GM12891 (cell line): ENCODE data around the gene HCST.
"Not testable (repeated sequence)": the region's sequence is repeated elsewhere in the genome, so short reads cannot be mapped to it uniquely, and the experiment has no call there.

ENCODE experiments used
- DNase-seq: peaks from one replicate; pipeline ENCODE4 v3.0.0; 2011; ENCODE audit warnings: low spot score; ENCODE audit not compliant: insufficient read length
- FAIRE-seq: peaks from 2 replicates; lab custom pipeline; 2011; peaks lifted over from hg19 to GRCh38; lab: Jason Lieb, UNC
- PAX5 ChIP-seq: IDR thresholded peaks from 2 replicates; pipeline ENCODE4 v1.6.1; 2011; ENCODE audit warnings: low read length, moderate library complexity, mild to moderate bottlenecking; ENCODE audit not compliant: insufficient read depth, severe bottlenecking
- POLR2A ChIP-seq: IDR thresholded peaks from 2 replicates; pipeline ENCODE4 v1.6.1; 2011; ENCODE audit warnings: low read depth, low read length, control low read depth
- POLR2AphosphoS5 ChIP-seq: IDR thresholded peaks from 2 replicates; pipeline ENCODE4 v1.6.1; 2011; ENCODE audit warnings: low read depth, low read length, control low read depth
- POU2F2 ChIP-seq: IDR thresholded peaks from 2 replicates; pipeline ENCODE4 v1.6.1; 2011; ENCODE audit warnings: low read depth, mild to moderate bottlenecking, control low read depth, low read length, moderate library complexity
- SPI1 ChIP-seq: IDR thresholded peaks from 2 replicates; pipeline ENCODE4 v1.6.1; 2011; ENCODE audit warnings: low read depth, low read length, control low read depth
- TAF1 ChIP-seq: IDR thresholded peaks from 2 replicates; pipeline ENCODE4 v1.6.1; 2011; ENCODE audit warnings: low read depth, low read length, control low read depth

The HCST gene

GRCh38 chr19:35890113-35890650 lies 12.1 kb upstream of the HCST start:
- FAIRE-seq (no peak), DNase-seq (no peak)
- TF ChIP-seq PAX5 (no peak), POLR2AphosphoS5 (peak; percentile 64), POLR2A (peak; percentile 22; the same call in 1 of the 2 replicates)

GRCh38 chr19:35891819-35892218 lies 10.5 kb upstream of the HCST start:
- FAIRE-seq, DNase-seq: not testable (repeated sequence)
- TF ChIP-seq POLR2A (0 out of 2 replicates have a peak, but pooled peaks have one; percentile 9), POLR2AphosphoS5 (peak; percentile 55; the same call in 1 of the 2 replicates)

- DNase-seq (no peak), FAIRE-seq (no peak)
- TF ChIP-seq SPI1 (no peak), POU2F2 (no peak), PAX5 (no peak), POLR2AphosphoS5 (no peak; the same call in 1 of the 2 replicates), POLR2A (no peak), TAF1 (no peak)
These were observed 8.0 kb upstream of the HCST start for GRCh38 chr19:35894342-35894741.

GRCh38 chr19:35895911-35896642 lies 6.3 kb upstream of the HCST start:
- no peak for DNase-seq
- FAIRE-seq, result no peak
- no peak for TF ChIP-seq TAF1
- TF ChIP-seq PAX5, result no peak
- no peak for TF ChIP-seq POU2F2
- TF ChIP-seq POLR2A, result no peak
- TF ChIP-seq POLR2AphosphoS5, result no peak
- TF ChIP-seq SPI1, result no peak

GRCh38 chr19:35896643-35897040 lies 5.7 kb upstream of the HCST start:
- TF ChIP-seq SPI1 (no peak), POU2F2 (no peak), POLR2AphosphoS5 (no peak), TAF1 (no peak)
- DNase-seq, result no peak
- FAIRE-seq, result no peak

- TF ChIP-seq POU2F2 (no peak), POLR2AphosphoS5 (no peak), PAX5 (no peak), SPI1 (no peak), POLR2A (no peak), TAF1 (no peak)
- FAIRE-seq (no peak), DNase-seq (no peak)
These were observed 4.5 kb upstream of the HCST start for GRCh38 chr19:35897706-35898451.

- DNase-seq (no peak), FAIRE-seq (peak; percentile 58)
- TF ChIP-seq POLR2AphosphoS5, result 0 out of 2 replicates have a peak, but pooled peaks have one; percentile 14
- no peak for TF ChIP-seq TAF1
These were observed 3.9 kb upstream of the HCST start for GRCh38 chr19:35898499-35898809.

- TF ChIP-seq PAX5 (peak; percentile 99), POLR2AphosphoS5 (peak; percentile 21; the same call in 1 of the 2 replicates), TAF1 (no peak), SPI1 (no peak)
- peak; percentile 93 for DNase-seq
- FAIRE-seq, result peak; percentile 98
These were observed 2.6 kb upstream of the HCST start for GRCh38 chr19:35899547-35900214.

- no peak for TF ChIP-seq SPI1
- TF ChIP-seq POLR2A, result no peak
- TF ChIP-seq PAX5, result no peak
- no peak for TF ChIP-seq POU2F2
- TF ChIP-seq TAF1, result no peak
- TF ChIP-seq POLR2AphosphoS5, result no peak
- DNase-seq (no peak), FAIRE-seq (peak; percentile 23)
These were observed 1.2 kb upstream of the HCST start for GRCh38 chr19:35901055-35901644.

- FAIRE-seq (no peak), DNase-seq (no peak)
- TF ChIP-seq POLR2A (no peak), POU2F2 (no peak), PAX5 (no peak), SPI1 (no peak), POLR2AphosphoS5 (no peak; the same call in 1 of the 2 replicates), TAF1 (no peak)
These were observed 644 bp downstream of the HCST start for GRCh38 chr19:35902870-35903475.
